Nephron (organoid): ENCODE measurements around the gene CAND1.

Source experiments
- H3K27ac Mint-ChIP-seq, 3 experiments: 2 replicates each; pipeline ENCODE4 v1.8.0; 2020; ENCODE audit warnings: mixed read lengths in 3 of 3, mild to moderate bottlenecking in 2 of 3, moderate library complexity in 1 of 3
- H3K27me3 Mint-ChIP-seq: 2 replicates; pipeline ENCODE4 v1.8.0; 2021; ENCODE audit warnings: low read depth, mild to moderate bottlenecking, moderate library complexity, mixed read lengths
- H3K36me3 Mint-ChIP-seq: 2 replicates; pipeline ENCODE4 v1.8.0; 2020; ENCODE audit warnings: low read depth, mixed read lengths
- H3K4me1 Mint-ChIP-seq: 2 replicates; pipeline ENCODE4 v1.8.0; 2020; ENCODE audit warnings: mixed read lengths
- H3K4me3 Mint-ChIP-seq, 3 experiments: 2 replicates each; pipeline ENCODE4 v1.8.0; 2020; ENCODE audit warnings: mild to moderate bottlenecking in 3 of 3, mixed read lengths in 3 of 3, moderate library complexity in 2 of 3
- H3K9me3 Mint-ChIP-seq: 2 replicates; pipeline ENCODE4 v1.8.0; 2020; ENCODE audit warnings: mixed read lengths
- CTCF ChIP-seq, 3 experiments: fragments of 200-600 bp; sonication (generic); IDR thresholded peaks; one replicate each; pipeline ENCODE4 v1.5.0; 2021; ENCODE audit warnings: antibody characterized with exemption in 3 of 3; ENCODE audit not compliant: unreplicated experiment in 3 of 3

Gene CAND1

DNA sequence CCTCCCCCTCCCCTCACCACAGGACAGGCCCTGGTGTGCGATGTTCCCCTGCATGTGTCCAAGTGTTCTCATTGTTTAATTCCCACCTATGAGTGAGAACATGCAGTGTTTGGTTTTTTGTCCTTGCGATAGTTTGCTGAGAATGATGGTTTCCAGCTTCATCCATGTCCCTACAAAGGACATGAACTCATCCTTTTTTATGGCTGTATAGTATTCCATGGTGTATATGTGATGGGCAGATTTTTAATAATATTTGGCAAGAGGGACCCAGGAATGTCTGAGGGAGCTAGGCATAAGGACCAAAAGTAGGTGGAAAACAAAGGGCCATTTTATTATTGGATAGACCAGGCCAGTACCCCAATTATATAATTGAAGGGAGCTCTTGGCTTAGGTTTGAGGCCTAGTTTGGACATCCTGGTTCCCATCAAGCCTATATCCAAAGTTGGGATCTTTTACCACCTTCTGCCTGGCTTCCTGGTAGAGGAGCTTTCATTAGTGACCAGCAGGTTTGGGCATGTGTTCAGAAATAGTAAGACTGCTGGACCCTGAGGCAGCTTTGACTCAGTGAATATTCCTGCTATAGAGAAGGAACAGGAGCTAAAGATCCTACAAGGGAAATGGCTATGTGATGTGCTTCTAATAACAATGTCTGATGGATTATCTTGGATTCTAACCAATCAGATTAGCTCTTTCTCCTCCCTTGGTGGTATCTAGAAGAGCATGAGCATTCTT, 76.0 kb downstream of the CAND1 start:
- no peak for TF ChIP-seq CTCF (IDR thresholded peaks at IDR 0.05; ENCODE audit: unreplicated experiment in 3 of 3)
- Mint-ChIP-seq H3K4me1 (no peaks in the 10 kb centered on the region), H3K27me3 (no peaks in the 10 kb centered on the region), H3K36me3 (peaks cover 16% of the 10 kb centered on the region), H3K9me3 (peaks cover 27% of the 10 kb centered on the region), H3K27ac (no peak overlapping the region), H3K4me3 (no peak overlapping the region)

- Mint-ChIP-seq H3K4me3 (no peak overlapping the region), H3K9me3 (peaks cover 9% of the 10 kb centered on the region), H3K27ac (no peak overlapping the region), H3K4me1 (peaks cover 4% of the 10 kb centered on the region), H3K36me3 (no peaks in the 10 kb centered on the region), H3K27me3 (no peaks in the 10 kb centered on the region)
- TF ChIP-seq CTCF (IDR thresholded peaks at IDR 0.05; ENCODE audit: unreplicated experiment in 3 of 3): no peak
Measured at GRCh38 chr12:67348683-67349082, 79.5 kb downstream of the CAND1 start.

GRCh38 chr12:67352682-67353081, 83.5 kb downstream of the CAND1 start:
- H3K36me3 Mint-ChIP-seq: no peaks in the 10 kb centered on the region
- H3K4me3 Mint-ChIP-seq: no peak overlapping the region
- peaks cover 42% of the 10 kb centered on the region for H3K4me1 Mint-ChIP-seq
- no peak for TF ChIP-seq CTCF (IDR thresholded peaks at IDR 0.05; ENCODE audit: unreplicated experiment in 3 of 3)
- peak overlapping the region in 1 of 3 experiments; percentile 53 for H3K27ac Mint-ChIP-seq
- H3K27me3 Mint-ChIP-seq: no peaks in the 10 kb centered on the region
- peaks cover 7% of the 10 kb centered on the region for H3K9me3 Mint-ChIP-seq

- peak overlapping the region; percentile 3 to 73 (median 66) for H3K27ac Mint-ChIP-seq
- no peaks in the 10 kb centered on the region for H3K27me3 Mint-ChIP-seq
- no peaks in the 10 kb centered on the region for H3K9me3 Mint-ChIP-seq
- no peaks in the 10 kb centered on the region for H3K36me3 Mint-ChIP-seq
- H3K4me1 Mint-ChIP-seq: peaks cover 59% of the 10 kb centered on the region
- peak overlapping the region in 1 of 3 experiments; percentile 50 for H3K4me3 Mint-ChIP-seq
- TF ChIP-seq CTCF (IDR thresholded peaks at IDR 0.05; ENCODE audit: unreplicated experiment in 3 of 3): no peak
Measured at GRCh38 chr12:67354322-67354721, 85.2 kb downstream of the CAND1 start.

- no peaks in the 10 kb centered on the region for H3K36me3 Mint-ChIP-seq
- H3K9me3 Mint-ChIP-seq: no peaks in the 10 kb centered on the region
- H3K4me1 Mint-ChIP-seq: peaks cover 61% of the 10 kb centered on the region
- no peaks in the 10 kb centered on the region for H3K27me3 Mint-ChIP-seq
- H3K27ac Mint-ChIP-seq: peak overlapping the region; percentile 42 to 73 (median 72)
- H3K4me3 Mint-ChIP-seq: peak overlapping the region in 2 of 3 experiments; percentile 27 to 29
- no peak for TF ChIP-seq CTCF (IDR thresholded peaks at IDR 0.05; ENCODE audit: unreplicated experiment in 3 of 3)
Measured at GRCh38 chr12:67354966-67355365, 85.8 kb downstream of the CAND1 start.
